ENCODE data around the gene RBMS2.
"Not testable (repeated sequence)": the region's sequence is repeated elsewhere in the genome, so short reads cannot be mapped to it uniquely, and the experiment has no call there.

The RBMS2 gene

GRCh38 chr12:56518570-56518969 is 3.0 kb upstream of the RBMS2 start:
- DNase-seq = no peak

DNA sequence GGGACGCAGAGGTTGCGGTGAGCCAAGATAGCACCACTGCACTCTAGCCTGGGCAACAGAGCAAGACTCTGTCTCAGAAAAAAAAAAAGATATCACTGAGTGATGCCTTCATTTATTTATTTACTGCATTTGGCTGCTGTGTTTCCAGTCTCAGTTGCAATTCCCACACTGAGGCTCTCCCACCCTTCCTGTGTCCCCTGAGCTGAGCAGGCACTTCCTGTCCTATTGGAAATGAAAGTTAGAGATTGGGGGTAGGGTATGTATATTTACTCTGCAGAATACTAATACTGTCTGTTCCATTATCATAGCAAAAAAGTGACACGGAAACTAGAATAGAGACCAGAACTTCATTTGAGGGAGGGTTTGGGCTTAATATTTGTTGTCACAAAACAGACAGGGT is 1.6 kb upstream of the RBMS2 start:
- DNase-seq = no peak

- no peak for DNase-seq
Measured at GRCh38 chr12:56520506-56520905, 1.1 kb upstream of the RBMS2 start.

DNA sequence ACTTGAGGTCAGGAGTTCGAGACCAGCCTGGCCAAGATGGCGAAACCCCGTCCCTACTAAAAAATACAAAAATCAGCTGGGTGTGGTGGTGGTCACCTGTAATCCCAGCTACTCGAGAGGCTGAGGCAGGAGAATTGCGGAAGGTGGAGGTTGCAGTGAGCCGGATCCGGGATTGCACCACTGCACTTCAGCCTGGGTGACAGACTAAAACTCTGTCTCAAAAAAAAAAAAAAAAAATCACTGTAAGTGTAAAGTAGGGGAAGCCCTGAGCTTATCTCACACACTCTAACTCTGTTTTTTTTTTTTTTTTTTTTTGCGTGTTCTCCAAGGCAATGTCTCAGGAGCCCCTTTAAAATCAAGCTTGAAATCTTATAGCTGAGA is 421 bp upstream of the RBMS2 start:
- DNase-seq = no peak

- no peak for DNase-seq
Measured at GRCh38 chr12:56522411-56523193, 982 bp downstream of the RBMS2 start.

DNA sequence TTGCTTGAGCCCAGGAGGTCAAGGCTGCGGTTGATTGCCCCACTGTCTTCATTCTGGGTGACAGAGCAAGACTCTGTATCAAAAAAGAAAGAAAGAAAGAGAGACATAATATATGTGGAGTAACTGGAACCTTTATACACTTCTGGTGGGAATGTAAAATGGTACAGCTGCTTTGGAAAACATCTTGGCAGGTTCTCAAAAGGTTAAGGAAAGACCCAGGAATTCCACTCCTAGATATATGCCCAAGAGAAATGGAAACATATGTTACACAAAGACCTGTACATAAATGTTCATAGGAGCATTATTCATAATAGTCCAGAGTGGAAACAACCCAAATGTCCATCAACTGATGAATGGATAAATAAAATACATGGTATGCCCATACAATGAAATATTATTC is 7.2 kb downstream of the RBMS2 start:
- DNase-seq = no peak

GRCh38 chr12:56529656-56530055 is 8.0 kb downstream of the RBMS2 start:
- DNase-seq = no peak

DNA sequence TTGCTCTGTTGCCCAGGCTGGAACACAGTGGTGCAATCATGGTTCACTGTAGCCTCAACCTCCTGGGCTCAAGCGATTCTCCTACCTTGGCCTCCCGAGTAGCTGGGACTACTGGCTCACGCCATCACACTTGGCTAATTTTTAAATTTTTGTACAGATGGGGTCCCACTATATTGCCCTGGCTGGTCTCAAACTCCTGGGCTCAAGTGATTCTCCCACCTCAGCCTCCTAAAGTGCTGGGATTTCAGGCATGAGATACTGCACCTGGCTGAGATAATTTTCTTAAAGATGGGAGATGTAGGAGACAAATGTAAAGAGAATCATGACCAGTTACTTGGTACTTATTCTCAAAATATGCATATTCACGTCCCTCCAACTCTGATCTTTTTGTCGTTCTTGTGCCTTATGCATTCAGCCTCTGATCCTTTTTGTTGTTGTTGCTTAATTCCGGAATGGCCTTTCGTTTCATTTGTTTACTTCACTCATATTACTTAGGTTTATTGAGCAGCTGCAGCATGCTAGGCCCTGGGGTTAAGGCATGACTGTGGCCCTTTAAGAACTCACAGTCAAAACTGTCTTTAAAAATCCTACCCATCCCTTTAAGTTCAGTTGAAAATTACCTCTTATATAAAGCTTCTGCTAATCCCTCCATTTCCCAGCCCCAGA is 8.9 kb downstream of the RBMS2 start:
- no peak for DNase-seq

- no peak for DNase-seq
Measured at GRCh38 chr12:56537546-56537945, 15.9 kb downstream of the RBMS2 start.

- no peak for DNase-seq
Measured at GRCh38 chr12:56541631-56542030, 20.0 kb downstream of the RBMS2 start.

GRCh38 chr12:56542164-56542563 is 20.5 kb downstream of the RBMS2 start:
- no peak for DNase-seq

GRCh38 chr12:56545023-56545604 is 23.5 kb downstream of the RBMS2 start:
- DNase-seq = no peak

GRCh38 chr12:56546680-56547079 is 25.1 kb downstream of the RBMS2 start:
- no peak for DNase-seq

DNA sequence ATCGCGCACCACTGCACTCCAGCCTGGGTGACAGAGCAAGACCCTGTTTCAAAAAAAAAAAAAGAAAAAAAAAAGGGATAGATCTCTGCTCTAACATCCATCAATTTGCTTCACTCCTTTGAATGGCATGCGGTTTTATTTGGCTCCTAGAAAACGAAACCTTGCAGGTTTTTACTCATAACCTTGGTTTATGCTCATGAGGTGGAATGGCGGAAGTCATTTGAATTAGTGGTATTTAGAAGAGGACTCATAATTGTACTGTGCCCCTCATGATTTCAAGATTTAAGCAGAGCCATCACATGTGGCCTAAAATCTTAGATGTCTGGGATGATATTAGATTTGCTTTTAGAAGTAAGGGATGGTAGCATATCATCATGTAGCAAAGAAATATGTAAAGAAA is 29.4 kb downstream of the RBMS2 start:
- no peak for DNase-seq

DNA sequence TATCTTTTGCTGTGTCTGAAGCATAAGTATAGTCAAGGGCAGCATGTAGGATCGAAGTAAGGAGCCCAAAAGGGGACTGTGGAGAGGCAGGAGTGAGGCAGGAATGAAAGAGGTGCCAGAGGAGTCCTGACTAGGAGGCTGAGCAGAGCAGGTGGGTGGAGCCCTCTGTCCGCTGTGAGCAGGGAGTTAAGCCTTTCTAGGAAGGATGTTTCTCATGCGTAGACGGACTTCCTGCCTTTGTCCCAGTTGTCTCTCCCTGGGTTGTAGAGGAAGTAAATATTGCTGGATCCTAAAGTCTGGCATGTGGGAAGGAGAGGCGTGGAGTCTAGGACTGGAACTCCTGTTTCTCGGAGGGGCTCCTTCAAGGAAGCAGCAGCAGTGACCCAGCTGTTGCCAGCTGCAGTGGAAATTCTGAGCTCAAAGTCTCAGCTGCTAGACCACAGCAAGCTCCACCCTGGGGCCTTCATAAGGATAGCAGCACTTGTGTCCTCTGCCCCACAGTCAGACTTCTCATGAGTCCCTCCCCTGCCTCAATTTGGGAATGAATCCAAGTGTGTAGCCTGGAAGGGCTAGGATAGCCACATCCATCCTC is 44.0 kb downstream of the RBMS2 start:
- DNase-seq = peak; percentile 23 to 35

DNA sequence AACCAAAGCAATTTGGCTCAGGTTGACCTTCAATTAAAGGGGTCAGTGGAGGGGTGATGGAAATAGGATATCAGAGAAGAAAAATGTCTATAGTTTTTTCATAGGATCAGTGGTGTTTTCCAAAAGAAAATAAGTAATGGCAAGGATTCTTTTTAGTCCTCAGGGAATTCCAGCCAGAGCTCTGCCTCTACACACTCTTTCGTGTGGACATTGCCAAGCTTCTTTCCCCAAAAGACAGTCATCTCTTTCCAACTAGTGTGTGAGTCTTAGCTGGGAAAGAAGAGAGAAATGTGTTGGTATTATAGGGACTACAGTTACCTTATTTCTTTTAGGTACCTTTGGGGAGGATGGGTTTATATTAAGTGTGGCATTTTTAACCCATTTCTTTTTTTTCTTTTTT is 46.5 kb downstream of the RBMS2 start:
- no peak for DNase-seq

GRCh38 chr12:56571121-56571520 is 49.5 kb downstream of the RBMS2 start:
- no peak for DNase-seq

- DNase-seq = no peak
Measured at GRCh38 chr12:56572288-56572687, 50.7 kb downstream of the RBMS2 start.

DNA sequence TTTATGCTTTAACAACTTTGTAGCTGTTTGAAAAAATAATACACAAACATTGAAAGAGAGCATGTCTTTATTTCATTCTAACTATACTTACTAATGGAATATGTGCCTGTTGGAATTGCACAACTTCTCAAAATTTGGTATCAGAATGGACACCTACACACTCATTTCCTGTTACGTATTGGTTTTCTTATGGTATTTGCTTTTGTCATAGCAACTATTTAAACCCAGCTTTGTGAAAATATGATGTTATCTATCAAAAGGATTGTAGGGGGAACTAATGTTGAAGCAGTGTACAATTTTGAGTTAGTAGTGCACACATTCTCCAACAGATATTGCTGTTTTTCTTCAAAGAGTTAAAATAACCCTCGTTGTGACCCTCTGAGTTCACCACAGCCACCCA is 52.6 kb downstream of the RBMS2 start:
- DNase-seq = no peak

DNA sequence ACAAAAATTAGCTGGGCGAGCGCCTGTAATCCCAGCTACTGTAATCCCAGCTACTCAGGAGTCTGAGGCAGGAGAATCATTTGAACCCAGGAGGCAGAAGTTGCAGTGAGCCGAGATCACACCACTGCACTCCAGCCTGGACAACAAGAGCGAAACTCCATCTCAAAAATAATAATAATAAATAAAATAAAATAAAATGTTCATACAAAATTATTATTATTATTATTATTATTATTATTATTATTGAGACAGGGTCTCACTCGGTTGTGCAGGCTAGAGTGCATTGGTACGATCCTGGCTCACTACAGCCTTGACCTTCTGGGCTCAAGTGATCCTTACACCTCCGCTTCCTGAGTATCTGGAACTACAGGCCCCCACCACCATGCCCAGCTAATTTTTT is 55.6 kb downstream of the RBMS2 start:
- DNase-seq = not testable (repeated sequence)

- DNase-seq = no peak
Measured at GRCh38 chr12:56578983-56579546, 57.4 kb downstream of the RBMS2 start.

GRCh38 chr12:56581418-56582145 is 60.0 kb downstream of the RBMS2 start:
- no peak for DNase-seq

GRCh38 chr12:56585098-56585497 is 63.5 kb downstream of the RBMS2 start:
- DNase-seq = no peak
